NCI-H1694 (cell line): ENCODE data around the gene IL12RB2.
A peak's percentile ranks its signal among the peaks of the same experiment; 100 is the strongest.
"Not testable (repeated sequence)": the region's sequence is repeated elsewhere in the genome, so short reads cannot be mapped to it uniquely, and the experiment has no call there.

ENCODE experiments used
- DNase-seq: peaks from one replicate; lab custom pipeline; 2025; lab: John Stamatoyannopoulos, UW

Gene IL12RB2

DNA sequence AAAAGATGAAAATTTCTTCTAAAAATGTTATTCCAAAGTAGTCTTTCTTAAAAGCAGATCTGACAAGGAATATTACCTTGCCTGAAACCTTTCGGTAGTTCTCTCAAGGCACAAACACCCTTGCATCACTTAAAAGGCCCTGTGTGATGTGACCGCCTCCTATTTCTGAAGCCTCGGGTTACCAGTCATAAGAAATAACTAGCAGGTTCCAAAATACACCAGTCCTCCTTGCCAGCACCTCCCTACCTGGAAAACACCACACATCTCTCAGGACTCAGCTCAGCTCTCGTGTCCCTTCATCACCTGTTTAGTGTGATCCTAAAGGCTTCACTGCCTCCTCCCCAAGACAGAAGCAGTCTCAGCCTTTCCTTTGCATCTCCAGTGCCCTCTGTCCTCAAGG lies 86.9 kb downstream of the IL12RB2 start:
- no peak for DNase-seq

GRCh38 chr1:67399199-67399993 lies 91.7 kb downstream of the IL12RB2 start:
- DNase-seq, result no peak

- DNase-seq, result not testable (repeated sequence)
Observed at GRCh38 chr1:67400029-67400786, 92.5 kb downstream of the IL12RB2 start.

DNA sequence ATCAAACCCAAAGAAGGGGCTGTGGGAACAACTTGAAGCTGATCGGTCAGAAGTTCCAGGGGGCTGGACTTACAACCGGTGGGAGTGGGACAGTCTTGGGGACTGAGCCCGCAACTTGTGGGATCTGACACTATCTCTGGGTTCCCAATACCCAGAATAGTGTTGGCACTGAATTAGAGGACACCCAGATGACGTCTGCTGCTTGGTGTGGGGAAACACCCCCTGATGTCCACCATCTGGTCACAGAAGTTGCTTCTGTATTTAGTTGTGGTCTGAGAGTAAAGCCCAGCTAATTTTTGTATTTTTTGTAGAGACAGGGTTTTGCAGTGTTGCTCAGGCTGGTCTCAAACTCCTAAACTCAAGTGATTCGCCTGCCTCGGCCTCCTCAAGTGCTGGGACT lies 93.8 kb downstream of the IL12RB2 start:
- no peak for DNase-seq

DNA sequence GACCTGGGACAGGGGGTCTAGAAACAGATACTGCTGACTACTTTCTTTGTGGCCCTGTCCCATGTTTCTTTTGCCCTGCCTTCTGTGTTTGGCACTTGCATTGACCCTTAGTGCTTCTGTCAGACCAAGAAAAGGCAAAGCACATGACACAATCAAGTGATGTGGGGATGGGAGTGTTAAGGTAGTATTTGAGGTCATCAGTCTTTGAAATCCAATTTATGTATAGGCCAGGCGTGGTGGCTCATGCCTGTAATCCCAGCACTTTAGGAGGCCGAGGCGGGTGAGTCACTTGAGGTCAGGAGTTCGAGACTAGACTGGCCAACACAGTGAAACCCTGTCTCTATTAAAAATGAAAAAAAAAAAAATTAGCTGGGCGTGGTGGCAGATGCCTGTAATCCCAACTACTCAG lies 96.5 kb downstream of the IL12RB2 start:
- DNase-seq, result no peak

DNA sequence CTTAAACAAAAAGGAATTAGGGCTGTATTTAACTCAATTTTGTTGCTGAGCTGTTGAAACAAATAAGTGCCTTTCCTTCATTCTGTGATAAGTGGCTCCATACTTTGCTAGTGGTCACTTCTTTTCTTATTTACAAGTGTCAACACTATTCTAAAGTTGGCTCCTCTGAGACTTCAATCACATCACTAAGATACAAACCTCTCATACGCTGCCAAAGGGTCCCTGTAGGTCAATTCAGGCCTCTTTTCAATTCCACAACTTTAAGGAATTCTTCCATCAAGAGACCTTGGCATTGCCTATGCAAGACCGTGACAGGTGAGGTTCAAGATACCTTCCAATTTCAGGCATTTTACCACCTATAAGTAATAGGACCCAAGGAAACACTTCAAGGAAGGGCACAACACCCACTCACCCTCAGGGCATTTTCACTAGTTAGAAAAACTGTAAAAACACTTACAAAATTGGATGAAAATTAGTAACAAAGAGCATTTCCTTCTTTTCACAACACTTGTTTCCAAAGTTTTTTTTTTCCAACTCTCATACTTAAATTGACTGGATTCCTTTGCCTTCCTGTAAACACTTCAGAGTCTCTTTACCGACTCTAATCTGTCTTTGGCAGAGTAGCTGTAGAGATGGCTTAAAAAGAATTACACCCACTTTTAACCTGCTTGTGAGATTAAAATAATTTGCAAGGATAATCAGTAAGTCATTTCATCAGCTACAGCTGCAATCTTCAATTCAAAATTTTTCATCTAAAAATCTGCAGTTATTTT lies 98.0 kb downstream of the IL12RB2 start:
- DNase-seq, result no peak

GRCh38 chr1:67407498-67407897 lies 99.8 kb downstream of the IL12RB2 start:
- DNase-seq, result no peak

GRCh38 chr1:67408148-67408547 lies 100.5 kb downstream of the IL12RB2 start:
- DNase-seq, result no peak

- DNase-seq, result not testable (repeated sequence)
Observed at GRCh38 chr1:67413101-67413500, 105.4 kb downstream of the IL12RB2 start.

- no peak for DNase-seq
Observed at GRCh38 chr1:67414574-67414973, 106.9 kb downstream of the IL12RB2 start.

- DNase-seq, result no peak
Observed at GRCh38 chr1:67415041-67415440, 107.4 kb downstream of the IL12RB2 start.

GRCh38 chr1:67417733-67418132 lies 110.1 kb downstream of the IL12RB2 start:
- not testable (repeated sequence) for DNase-seq

- no peak for DNase-seq
Observed at GRCh38 chr1:67418839-67419586, 111.3 kb downstream of the IL12RB2 start.

DNA sequence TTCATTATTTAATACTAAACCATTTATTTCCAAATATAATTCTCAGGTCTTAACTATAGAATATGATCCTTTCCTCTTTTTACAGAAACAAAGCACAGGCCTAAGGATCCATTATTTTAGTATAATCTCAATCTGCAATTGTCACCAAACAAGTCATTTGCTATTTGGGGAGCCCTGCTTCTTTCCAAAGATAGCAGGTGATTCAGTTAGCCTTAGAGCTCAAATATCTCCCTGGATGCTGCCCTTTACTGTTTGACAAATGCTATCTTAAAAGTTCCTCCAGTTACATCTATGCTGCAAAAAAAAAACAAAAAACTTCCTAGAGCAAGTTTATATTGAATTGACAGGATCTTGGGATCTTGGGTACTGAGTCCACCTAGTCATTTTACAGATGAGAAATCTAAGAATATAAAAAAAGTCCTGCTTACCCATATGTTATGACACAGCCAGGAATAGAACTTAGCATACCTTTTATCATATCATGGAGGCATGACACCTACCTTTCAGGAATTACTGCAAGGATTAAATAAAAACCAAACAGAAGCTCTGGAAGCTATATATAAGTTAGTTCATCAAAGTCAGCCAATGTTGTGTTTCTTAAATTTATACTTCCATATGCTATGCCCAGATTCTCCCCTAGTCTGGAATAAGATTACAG lies 113.3 kb downstream of the IL12RB2 start:
- no peak for DNase-seq

DNA sequence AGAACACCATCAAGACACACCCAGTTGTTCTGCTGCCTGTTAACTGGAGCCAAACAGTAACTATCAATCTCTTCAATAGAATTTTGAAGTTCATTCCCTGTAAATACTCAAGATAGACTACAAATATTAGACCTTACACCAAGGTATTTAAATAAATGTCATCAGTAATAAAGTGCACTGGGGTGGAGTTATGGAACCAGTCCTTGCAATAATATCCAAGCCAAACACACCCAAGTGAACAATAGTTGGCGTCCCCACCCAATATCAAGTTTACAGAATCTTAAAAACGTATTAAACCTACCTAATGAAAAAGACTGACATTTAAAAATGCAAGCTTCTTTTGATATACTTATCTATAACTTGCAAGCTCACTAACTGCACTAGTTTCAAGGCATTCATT lies 119.8 kb downstream of the IL12RB2 start:
- no peak for DNase-seq

DNA sequence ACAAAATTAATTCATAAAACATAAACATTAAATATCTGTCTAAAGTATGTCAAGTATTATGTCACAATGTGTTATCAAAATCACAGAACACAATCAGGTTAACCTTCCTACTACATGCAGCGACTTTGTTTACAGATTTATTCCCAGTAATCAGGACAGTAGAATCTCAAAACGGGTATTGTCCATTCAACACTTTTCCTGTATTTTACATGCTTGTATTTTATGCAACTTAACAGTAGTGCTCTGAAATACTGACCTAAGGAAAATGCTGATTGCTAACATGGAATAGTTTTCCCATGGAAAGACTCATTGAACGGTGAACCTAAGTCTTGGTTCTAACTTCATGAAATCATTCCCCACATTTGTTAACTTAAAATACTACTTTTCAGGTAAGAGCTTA lies 120.3 kb downstream of the IL12RB2 start:
- no peak for DNase-seq

DNA sequence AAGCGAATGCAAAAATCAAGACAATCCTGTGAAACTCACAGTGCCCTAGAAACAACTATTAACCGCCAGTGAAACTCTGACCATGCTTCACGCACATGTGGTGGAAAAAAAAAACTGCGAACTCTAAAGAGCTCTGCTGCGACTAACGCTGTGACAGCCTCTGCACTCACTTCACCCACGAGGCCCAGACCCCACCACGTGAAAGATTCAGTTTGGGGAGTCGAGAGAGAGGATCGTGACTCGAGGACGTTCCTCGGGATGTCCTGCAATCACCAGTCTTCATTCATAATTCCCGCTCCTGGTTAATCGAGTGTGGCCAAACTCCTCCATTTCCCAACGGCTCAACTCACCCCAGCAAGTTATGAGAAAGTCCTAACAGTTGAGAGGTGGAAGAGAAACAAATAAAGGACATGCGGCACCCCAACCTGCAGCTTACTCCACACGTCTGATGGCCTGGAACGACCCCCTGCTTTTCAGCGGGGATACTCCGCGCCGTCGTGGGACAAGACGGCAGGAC lies 121.4 kb downstream of the IL12RB2 start:
- no peak for DNase-seq

- DNase-seq, result no peak
Observed at GRCh38 chr1:67429528-67430357, 122.1 kb downstream of the IL12RB2 start.

DNA sequence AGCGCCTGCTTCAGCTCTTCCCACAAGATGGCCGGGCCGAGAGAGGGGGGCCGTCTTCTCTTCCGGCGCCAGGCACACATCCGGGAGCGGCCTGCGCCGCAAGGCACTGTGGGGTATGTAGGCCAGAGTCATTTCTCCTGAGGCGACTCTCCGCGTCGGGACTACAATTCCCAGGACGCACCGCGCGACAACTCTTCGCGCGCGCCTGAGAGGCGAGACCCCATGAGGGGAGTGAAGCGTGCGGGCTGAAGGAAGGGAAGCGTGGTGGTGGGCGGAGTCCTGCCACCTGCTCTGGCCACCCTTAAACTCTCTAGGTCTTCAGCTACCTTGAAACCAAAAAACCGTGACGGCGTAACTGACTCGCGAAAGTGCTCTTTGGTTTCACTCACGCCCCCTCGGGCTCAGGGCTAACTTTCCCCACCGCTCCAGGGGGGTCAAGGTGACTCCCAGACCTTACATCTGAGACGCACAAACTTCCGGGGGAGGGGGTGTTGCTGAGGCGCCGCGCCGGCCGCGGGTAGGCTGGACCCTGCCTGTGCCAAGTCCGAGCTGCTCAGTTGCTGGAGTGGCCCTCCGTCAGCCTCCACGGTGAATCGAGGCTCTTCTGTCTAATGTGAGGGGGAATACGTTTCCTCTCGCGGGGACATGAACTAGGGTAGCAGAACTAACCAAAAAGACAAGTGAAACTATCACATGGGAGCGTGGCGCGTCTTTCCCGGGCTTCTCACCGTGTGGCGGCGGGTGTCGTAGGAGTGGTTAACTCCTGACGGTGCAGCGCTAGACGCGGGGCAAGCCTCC lies 122.9 kb downstream of the IL12RB2 start, which contains the start of gene SERBP1:
SERBP1 (minus strand) TSS at position 45 of the 798 bp plus-strand sequence. CDS start 102 bp downstream, outside the sequence.
- DNase-seq, result peak; percentile 97
